Effector memory CD8-positive, alpha-beta T cell (primary cell): Measurements from ENCODE around the gene SCARF2.

Experiments
- ATAC-seq: fragments of 150-1000 bp; cut with Tn5 transposase; replicated peaks from 2 replicates; pipeline ENCODE4 v1.10.0; 2021; ENCODE audit warnings: mild to moderate bottlenecking, moderate library complexity
- DNase-seq, 3 experiments: peaks; one replicate each; pipeline ENCODE4 v3.0.0; 2021
- H3K27ac Mint-ChIP-seq, 2 donors: one replicate each; pipeline ENCODE4 v1.8.0; 2022; ENCODE audit warnings: mild to moderate bottlenecking in 2 of 2, mixed read lengths in 2 of 2, moderate library complexity in 2 of 2
- H3K27me3 Mint-ChIP-seq, 2 donors: one replicate each; pipeline ENCODE4 v1.8.0; 2022; ENCODE audit warnings: mixed read lengths in 2 of 2
- H3K36me3 Mint-ChIP-seq: one replicate; pipeline ENCODE4 v1.8.0; 2022; ENCODE audit warnings: mild to moderate bottlenecking, moderate library complexity, mixed read lengths; ENCODE audit not compliant: insufficient read depth
- H3K4me1 Mint-ChIP-seq, 2 donors: one replicate each; pipeline ENCODE4 v1.8.0; 2022; ENCODE audit warnings: low read depth in 2 of 2, mixed read lengths in 2 of 2
- H3K4me3 Mint-ChIP-seq, 2 donors: one replicate each; pipeline ENCODE4 v1.8.0; 2022; ENCODE audit warnings: mild to moderate bottlenecking in 2 of 2, mixed read lengths in 2 of 2, moderate library complexity in 2 of 2
- H3K9me3 Mint-ChIP-seq, 2 donors: one replicate each; pipeline ENCODE4 v1.8.0; 2022; ENCODE audit warnings: mixed read lengths in 2 of 2

The SCARF2 gene

GRCh38 chr22:20433191-20433590 is 4.4 kb downstream of the SCARF2 start:
- Mint-ChIP-seq H3K27me3 (peaks cover 26 to 63% of the 10 kb centered on the region in 2 donors), H3K36me3 (peaks cover 7% of the 10 kb centered on the region), H3K9me3 (no peaks in the 10 kb centered on the region), H3K27ac (no peak overlapping the region), H3K4me1 (peaks cover 14 to 25% of the 10 kb centered on the region in 2 donors), H3K4me3 (no peak overlapping the region)
- DNase-seq = no peak
- ATAC-seq = no peak

GRCh38 chr22:20432244-20432686 is 5.4 kb downstream of the SCARF2 start:
- Mint-ChIP-seq H3K27me3 (peaks cover 23 to 59% of the 10 kb centered on the region in 2 donors), H3K4me1 (peaks cover 12 to 24% of the 10 kb centered on the region in 2 donors), H3K9me3 (no peaks in the 10 kb centered on the region), H3K27ac (peak overlapping the region in 1 of 2 donors; percentile 82), H3K4me3 (peak overlapping the region; percentile 82 to 90), H3K36me3 (peaks cover 8% of the 10 kb centered on the region)
- ATAC-seq (no peak), DNase-seq (no peak)

- Mint-ChIP-seq H3K4me3 (peak overlapping the region; percentile 82 to 90), H3K27ac (peak overlapping the region in 1 of 2 donors; percentile 82), H3K36me3 (peaks cover 6% of the 10 kb centered on the region), H3K9me3 (no peaks in the 10 kb centered on the region), H3K4me1 (peaks cover 6 to 18% of the 10 kb centered on the region in 2 donors), H3K27me3 (peaks cover 17 to 59% of the 10 kb centered on the region in 2 donors)
- ATAC-seq = no peak
- DNase-seq = no peak
These were observed 6.0 kb downstream of the SCARF2 start for GRCh38 chr22:20431511-20432192.

GRCh38 chr22:20430720-20431510 is 6.7 kb downstream of the SCARF2 start:
- Mint-ChIP-seq H3K4me3 (peak overlapping the region; percentile 86 to 90), H3K36me3 (peaks cover 6% of the 10 kb centered on the region), H3K27ac (peak overlapping the region in 1 of 2 donors; percentile 20)

GRCh38 chr22:20430101-20430719 is 7.4 kb downstream of the SCARF2 start:
- Mint-ChIP-seq H3K9me3 (no peaks in the 10 kb centered on the region), H3K4me1 (peaks cover 5 to 11% of the 10 kb centered on the region in 2 donors), H3K27me3 (peaks cover 8 to 48% of the 10 kb centered on the region in 2 donors), H3K27ac (peak overlapping the region in 1 of 2 donors; percentile 20), H3K36me3 (peaks cover 6% of the 10 kb centered on the region), H3K4me3 (peak overlapping the region; percentile 86 to 90)
- DNase-seq = peak; percentile 21 to 28 (median 25)
- ATAC-seq = peak; percentile 28

More at GRCh38 chr22:20430720-20431510, 6.7 kb downstream of the SCARF2 start:
- Mint-ChIP-seq H3K4me1 (peaks cover 5 to 15% of the 10 kb centered on the region in 2 donors), H3K27me3 (peaks cover 15 to 55% of the 10 kb centered on the region in 2 donors), H3K9me3 (no peaks in the 10 kb centered on the region)
- DNase-seq (peak; percentile 53 to 63 (median 56)), ATAC-seq (peak; percentile 70)

GRCh38 chr22:20429254-20430100 is 8.1 kb downstream of the SCARF2 start:
- Mint-ChIP-seq H3K4me1 (peaks cover 5 to 11% of the 10 kb centered on the region in 2 donors), H3K27me3 (peaks cover under 1 to 46% of the 10 kb centered on the region in 2 donors), H3K27ac (peak overlapping the region; percentile 53 to 61), H3K36me3 (peaks cover 6% of the 10 kb centered on the region), H3K9me3 (no peaks in the 10 kb centered on the region), H3K4me3 (peak overlapping the region; percentile 86 to 90)
- DNase-seq = peak; percentile 67 to 76 (median 69)
- ATAC-seq = peak; percentile 63

GRCh38 chr22:20428496-20429253 is 8.9 kb downstream of the SCARF2 start:
- H3K4me1 Mint-ChIP-seq = peaks cover 5 to 12% of the 10 kb centered on the region in 2 donors
- H3K27me3 Mint-ChIP-seq = peaks cover 0 to 44% of the 10 kb centered on the region in 2 donors
- H3K9me3 Mint-ChIP-seq = no peaks in the 10 kb centered on the region
- DNase-seq (no peak), ATAC-seq (peak; percentile 1)
- peak overlapping the region; percentile 53 to 61 for H3K27ac Mint-ChIP-seq
- peak overlapping the region; percentile 86 to 90 for H3K4me3 Mint-ChIP-seq
- H3K36me3 Mint-ChIP-seq = peaks cover 6% of the 10 kb centered on the region

- Mint-ChIP-seq H3K27ac (no peak overlapping the region), H3K4me1 (peaks cover 5 to 12% of the 10 kb centered on the region in 2 donors)
These were observed 9.6 kb downstream of the SCARF2 start for GRCh38 chr22:20427945-20428417.

GRCh38 chr22:20427104-20427944 is 10.3 kb downstream of the SCARF2 start:
- ATAC-seq (no peak), DNase-seq (no peak)
- H3K4me3 Mint-ChIP-seq = peak overlapping the region; percentile 20 to 51
- H3K27me3 Mint-ChIP-seq = peaks cover 0 to 33% of the 10 kb centered on the region in 2 donors
- peaks cover 6% of the 10 kb centered on the region for H3K36me3 Mint-ChIP-seq
- no peak overlapping the region for H3K27ac Mint-ChIP-seq
- H3K9me3 Mint-ChIP-seq = no peaks in the 10 kb centered on the region
- H3K4me1 Mint-ChIP-seq = peaks cover 5 to 12% of the 10 kb centered on the region in 2 donors

More at GRCh38 chr22:20427945-20428417, 9.6 kb downstream of the SCARF2 start:
- DNase-seq (no peak), ATAC-seq (no peak)
- H3K9me3 Mint-ChIP-seq = no peaks in the 10 kb centered on the region
- H3K4me3 Mint-ChIP-seq = peak overlapping the region in 1 of 2 donors; percentile 90
- peaks cover 0 to 40% of the 10 kb centered on the region in 2 donors for H3K27me3 Mint-ChIP-seq
- peaks cover 6% of the 10 kb centered on the region for H3K36me3 Mint-ChIP-seq

GRCh38 chr22:20426259-20426615 is 11.4 kb downstream of the SCARF2 start:
- Mint-ChIP-seq H3K9me3 (no peaks in the 10 kb centered on the region), H3K4me1 (peaks cover 5 to 9% of the 10 kb centered on the region in 2 donors), H3K36me3 (peaks cover 6% of the 10 kb centered on the region), H3K27me3 (peaks cover 0 to 27% of the 10 kb centered on the region in 2 donors), H3K4me3 (peak overlapping the region; percentile 10 to 51), H3K27ac (no peak overlapping the region)
- ATAC-seq (no peak), DNase-seq (no peak)

GRCh38 chr22:20425566-20426258 is 11.9 kb downstream of the SCARF2 start:
- H3K27ac Mint-ChIP-seq = no peak overlapping the region
- ATAC-seq (no peak), DNase-seq (no peak)
- peaks cover 0 to 27% of the 10 kb centered on the region in 2 donors for H3K27me3 Mint-ChIP-seq
- H3K4me1 Mint-ChIP-seq = peaks cover 5 to 9% of the 10 kb centered on the region in 2 donors
- no peaks in the 10 kb centered on the region for H3K9me3 Mint-ChIP-seq
- no peak overlapping the region for H3K4me3 Mint-ChIP-seq
- H3K36me3 Mint-ChIP-seq = peaks cover 6% of the 10 kb centered on the region
